ENCODE data around the gene SUCLG1.

SUCLG1 gene

GRCh38 chr2:84395820-84396219 lies 63.3 kb downstream of the SUCLG1 start:
- TF ChIP-seq, protein P1, sequence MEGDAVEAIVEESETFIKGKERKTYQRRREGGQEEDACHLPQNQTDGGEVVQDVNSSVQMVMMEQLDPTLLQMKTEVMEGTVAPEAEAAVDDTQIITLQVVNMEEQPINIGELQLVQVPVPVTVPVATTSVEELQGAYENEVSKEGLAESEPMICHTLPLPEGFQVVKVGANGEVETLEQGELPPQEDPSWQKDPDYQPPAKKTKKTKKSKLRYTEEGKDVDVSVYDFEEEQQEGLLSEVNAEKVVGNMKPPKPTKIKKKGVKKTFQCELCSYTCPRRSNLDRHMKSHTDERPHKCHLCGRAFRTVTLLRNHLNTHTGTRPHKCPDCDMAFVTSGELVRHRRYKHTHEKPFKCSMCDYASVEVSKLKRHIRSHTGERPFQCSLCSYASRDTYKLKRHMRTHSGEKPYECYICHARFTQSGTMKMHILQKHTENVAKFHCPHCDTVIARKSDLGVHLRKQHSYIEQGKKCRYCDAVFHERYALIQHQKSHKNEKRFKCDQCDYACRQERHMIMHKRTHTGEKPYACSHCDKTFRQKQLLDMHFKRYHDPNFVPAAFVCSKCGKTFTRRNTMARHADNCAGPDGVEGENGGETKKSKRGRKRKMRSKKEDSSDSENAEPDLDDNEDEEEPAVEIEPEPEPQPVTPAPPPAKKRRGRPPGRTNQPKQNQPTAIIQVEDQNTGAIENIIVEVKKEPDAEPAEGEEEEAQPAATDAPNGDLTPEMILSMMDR (IDR thresholded peaks at IDR 0.05; ENCODE audit: insufficient read depth, low read depth, low read length, missing control alignments), result no peak
- H3K4me3 ChIP-seq (ENCODE audit: low read length), result no peak overlapping the region
- no peak for DNase-seq (ENCODE audit: low read depth)

- H3K4me3 ChIP-seq (ENCODE audit: low read length), result no peak overlapping the region
- TF ChIP-seq, protein P1 (IDR thresholded peaks at IDR 0.05; ENCODE audit: insufficient read depth, low read depth, low read length, missing control alignments), result no peak
- DNase-seq (ENCODE audit: low read depth), result no peak
These were observed 64.5 kb downstream of the SUCLG1 start for GRCh38 chr2:84394628-84395027.

DNA sequence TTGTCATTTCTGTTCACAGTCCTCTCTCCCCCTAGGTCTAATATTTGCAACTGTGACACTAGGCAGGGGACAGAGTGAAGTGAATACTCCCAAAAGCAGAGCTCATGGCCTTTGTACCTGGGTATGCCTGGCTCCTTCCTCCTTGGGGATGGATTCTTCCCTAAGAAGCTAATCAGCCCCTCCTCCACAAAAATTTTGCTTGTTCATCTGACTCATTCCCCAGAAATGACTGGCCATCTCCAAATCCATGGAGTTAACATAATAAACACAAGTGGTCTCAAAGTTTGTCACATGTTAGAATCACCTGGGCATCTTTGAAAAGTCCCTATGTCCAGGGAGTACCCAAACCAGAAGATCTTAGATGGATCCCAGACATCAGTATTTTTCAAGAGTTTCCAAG lies 65.3 kb downstream of the SUCLG1 start:
- DNase-seq (ENCODE audit: low read depth), result no peak
- TF ChIP-seq, protein P1 (IDR thresholded peaks at IDR 0.05; ENCODE audit: insufficient read depth, low read depth, low read length, missing control alignments), result no peak
- no peak overlapping the region for H3K4me3 ChIP-seq (ENCODE audit: low read length)

GRCh38 chr2:84389794-84390193 lies 69.3 kb downstream of the SUCLG1 start:
- no peak for DNase-seq (ENCODE audit: low read depth)
- H3K4me3 ChIP-seq (ENCODE audit: low read length), result no peak overlapping the region
- TF ChIP-seq, protein P1 (IDR thresholded peaks at IDR 0.05; ENCODE audit: insufficient read depth, low read depth, low read length, missing control alignments), result no peak

GRCh38 chr2:84388921-84389490 lies 70.1 kb downstream of the SUCLG1 start:
- TF ChIP-seq, protein P1 (IDR thresholded peaks at IDR 0.05; ENCODE audit: insufficient read depth, low read depth, low read length, missing control alignments), result no peak
- no peak for DNase-seq (ENCODE audit: low read depth)
- H3K4me3 ChIP-seq (ENCODE audit: low read length), result no peak overlapping the region

- TF ChIP-seq, protein P1 (IDR thresholded peaks at IDR 0.05; ENCODE audit: insufficient read depth, low read depth, low read length, missing control alignments), result no peak
- H3K4me3 ChIP-seq (ENCODE audit: low read length), result no peak overlapping the region
These were observed 70.9 kb downstream of the SUCLG1 start for GRCh38 chr2:84388133-84388532.

DNA sequence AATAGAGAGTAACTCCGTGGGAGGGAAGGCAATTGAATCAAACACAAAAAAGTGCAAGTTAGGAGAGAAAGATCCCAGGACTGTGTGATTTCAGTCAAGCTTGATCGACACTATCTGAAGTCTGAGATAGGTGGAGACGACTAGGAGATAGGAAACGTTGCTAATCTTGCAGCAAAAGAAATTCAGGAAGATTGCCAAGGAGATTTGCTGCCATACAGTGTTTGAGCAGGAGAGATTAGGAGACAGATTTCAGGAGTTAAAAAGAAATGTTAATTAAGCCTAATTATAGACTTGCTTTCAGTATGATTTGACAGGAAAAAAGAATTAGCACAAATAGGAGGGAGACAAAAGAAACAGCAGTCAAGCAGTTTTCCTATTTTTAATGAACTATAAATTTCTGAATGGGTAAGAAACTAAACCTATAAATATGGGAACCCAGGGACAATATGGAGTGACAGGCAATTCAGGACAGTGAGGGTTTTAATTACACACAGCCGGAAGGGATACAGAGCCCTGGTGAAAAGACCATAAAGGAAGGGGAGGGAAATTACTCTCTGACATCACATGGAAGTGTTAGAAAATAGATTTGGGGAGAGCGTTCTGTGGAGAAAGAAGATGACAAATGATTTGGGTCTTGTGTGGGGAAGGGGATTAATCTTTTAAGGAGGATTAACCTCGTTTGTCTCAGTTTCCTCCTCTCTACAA lies 72.6 kb downstream of the SUCLG1 start:
- TF ChIP-seq, protein P1 (IDR thresholded peaks at IDR 0.05; ENCODE audit: insufficient read depth, low read depth, low read length, missing control alignments), result no peak
- no peak for DNase-seq (ENCODE audit: low read depth)
- H3K4me3 ChIP-seq (ENCODE audit: low read length), result no peak overlapping the region

More at GRCh38 chr2:84388133-84388532, 70.9 kb downstream of the SUCLG1 start:
- DNase-seq (ENCODE audit: low read depth), result no peak

Measured in epithelial cell of esophagus (primary cell).